Endothelial cell of hepatic sinusoid (primary cell): ENCODE results near the gene DIAPH3.

Experiments used
- in situ Hi-C: cut with HindIII; loops from 2 replicates; pipeline ENCODE4 v1.10.0; 2017; ENCODE audit warnings: low sequenced_read_pairs

Gene DIAPH3

DNA sequence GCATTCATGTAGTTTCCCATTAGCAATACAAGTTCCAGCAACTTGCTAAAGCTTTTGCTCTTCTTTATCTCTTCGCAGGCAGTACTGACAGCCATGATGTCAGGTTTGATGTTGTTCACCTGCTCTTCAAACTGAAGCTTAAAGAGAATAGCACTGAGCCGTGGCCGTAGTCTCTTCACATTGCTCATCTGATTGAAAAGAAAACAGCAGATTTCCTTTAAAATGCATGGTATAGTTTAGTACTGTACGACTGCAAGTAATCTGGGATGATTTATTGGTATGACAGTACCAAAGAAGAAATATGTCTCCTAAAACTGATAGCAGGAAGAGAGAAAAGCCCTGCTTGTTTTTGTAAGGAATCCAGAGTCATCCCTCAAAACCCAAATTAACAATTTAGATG is 284.4 kb downstream of the DIAPH3 start:
- in situ Hi-C loops, result no loop called here

DNA sequence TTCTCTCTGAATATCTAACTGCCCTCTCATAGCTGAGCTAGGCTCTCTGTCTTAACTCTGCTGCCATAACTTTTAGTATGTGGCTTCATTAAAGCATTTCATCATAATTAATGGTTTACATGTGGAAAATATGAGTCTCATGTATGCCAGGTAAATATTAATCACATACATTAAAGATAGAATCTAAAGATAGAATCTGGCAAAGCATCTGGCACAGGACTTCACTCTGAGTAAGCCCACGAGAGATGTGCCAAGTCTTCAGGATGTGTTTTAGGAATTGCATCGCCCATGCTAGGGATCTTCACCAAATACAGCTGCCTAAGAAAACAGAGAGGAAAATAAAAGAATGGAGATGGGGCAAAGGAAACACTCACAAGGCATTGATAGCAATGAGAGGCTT is 285.8 kb downstream of the DIAPH3 start:
- in situ Hi-C loops, result no loop called here

DNA sequence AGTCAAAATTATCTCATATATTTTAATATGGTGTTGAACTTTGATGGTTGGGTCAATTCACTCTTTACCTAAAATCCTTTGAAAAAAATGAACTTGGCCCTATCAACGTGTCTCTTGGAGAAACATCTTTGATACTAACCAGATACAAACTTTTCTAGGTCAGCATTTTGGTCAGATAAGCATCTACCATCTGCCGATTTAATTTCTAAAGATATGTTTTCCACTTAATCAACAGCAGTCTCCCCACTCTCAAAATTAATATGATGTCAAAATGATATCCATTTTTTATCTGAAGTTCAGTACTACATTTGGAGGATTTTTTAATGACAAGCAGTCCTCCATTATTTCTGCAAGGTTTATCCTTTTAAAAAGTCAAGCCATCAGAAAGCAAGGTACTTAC is 288.8 kb downstream of the DIAPH3 start:
- in situ Hi-C loops, result no loop called here

DNA sequence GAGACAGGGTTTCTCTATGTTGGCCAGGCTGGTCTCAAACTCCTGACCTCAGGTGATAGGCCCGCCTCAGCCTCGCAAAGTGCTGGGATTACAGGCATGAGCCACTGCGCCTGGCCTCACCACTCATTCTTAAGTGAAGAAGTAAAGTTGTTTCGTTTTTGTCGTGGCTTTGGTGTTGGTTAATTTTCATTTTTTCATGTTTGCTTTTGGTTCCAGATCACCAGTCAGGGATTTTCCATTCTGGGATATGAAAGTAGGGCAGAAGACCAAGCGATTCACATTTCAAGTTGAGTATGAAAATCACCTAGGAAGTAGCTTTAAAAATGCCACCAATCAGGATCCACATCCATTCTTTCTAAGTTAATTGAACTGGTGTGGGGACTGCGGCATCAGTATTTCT is 289.9 kb downstream of the DIAPH3 start:
- in situ Hi-C loops, result no loop called here

DNA sequence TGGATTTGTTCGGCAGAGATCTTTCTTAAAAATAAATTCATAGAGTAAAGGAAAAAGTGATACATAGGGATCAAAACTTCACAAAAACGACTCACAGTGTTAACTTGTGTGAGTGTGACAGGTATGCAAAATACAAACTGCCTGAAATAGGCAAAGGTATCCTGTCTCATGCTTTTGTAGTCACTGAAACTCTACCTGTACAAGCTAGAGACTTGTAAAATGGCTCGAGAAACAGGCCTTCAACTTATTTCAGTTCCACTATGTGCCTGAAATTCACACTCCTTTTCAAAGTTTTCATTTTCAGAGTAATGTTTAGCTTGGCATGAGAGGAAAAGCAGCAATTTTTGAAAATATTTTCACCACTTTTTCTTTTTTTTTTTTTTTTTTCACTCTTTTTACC is 290.4 kb downstream of the DIAPH3 start:
- in situ Hi-C loops, result no loop called here

DNA sequence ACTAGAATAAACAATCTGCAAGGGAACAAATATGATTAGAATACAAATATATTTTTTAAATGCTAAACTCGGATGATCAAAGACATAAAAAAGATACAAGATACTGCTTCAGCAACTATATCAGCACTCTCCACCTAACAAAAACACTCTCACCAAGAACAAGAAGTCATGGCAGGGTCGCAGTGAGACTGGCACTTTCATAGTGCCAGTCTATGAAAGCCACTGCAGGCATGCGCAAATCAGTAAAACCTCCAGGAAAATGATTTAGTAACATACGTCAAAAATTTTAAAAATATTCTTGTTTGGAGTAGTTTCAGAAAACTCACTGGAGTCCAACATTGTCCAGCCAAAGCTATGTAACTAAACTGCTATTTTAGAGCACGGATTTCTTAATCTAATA is 295.9 kb downstream of the DIAPH3 start:
- in situ Hi-C loops, result no loop called here

DNA sequence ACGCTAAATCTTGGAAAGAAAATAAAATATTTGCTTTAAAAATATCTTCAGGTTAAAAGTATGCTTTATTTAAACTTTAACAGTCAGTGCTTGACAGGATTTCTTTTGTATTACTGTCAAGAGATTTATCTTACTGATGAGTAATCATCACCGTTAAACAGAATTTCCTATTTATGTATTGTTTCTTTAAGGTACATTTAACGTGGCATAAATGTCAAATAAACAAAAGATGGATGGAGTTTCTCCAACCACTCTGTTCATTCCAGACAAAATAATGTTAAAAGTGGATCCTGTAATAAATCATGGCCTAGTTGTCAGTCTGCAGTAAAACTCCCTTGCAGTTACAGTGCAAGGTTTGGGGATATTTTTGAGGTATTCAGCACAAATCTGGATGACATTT is 298.3 kb downstream of the DIAPH3 start:
- in situ Hi-C loops, result no loop called here

DNA sequence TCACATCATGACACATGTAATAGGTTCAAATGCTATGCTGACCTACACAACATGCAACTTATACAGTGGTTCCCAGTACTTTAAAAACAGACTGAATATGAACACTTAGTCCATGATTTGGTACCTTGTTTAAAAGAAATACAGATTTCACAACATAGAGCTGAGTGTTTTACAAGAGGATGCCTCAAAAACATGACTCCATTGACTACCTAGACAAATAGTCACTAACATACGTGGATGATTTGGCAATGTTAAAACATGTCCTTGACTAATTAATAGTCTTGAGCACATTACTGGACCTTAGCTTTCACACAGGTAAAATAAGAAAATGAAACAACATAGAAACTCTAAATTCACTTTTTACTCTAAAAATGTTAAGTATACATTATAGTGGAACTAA is 300.1 kb downstream of the DIAPH3 start:
- in situ Hi-C loops, result no loop called here

DNA sequence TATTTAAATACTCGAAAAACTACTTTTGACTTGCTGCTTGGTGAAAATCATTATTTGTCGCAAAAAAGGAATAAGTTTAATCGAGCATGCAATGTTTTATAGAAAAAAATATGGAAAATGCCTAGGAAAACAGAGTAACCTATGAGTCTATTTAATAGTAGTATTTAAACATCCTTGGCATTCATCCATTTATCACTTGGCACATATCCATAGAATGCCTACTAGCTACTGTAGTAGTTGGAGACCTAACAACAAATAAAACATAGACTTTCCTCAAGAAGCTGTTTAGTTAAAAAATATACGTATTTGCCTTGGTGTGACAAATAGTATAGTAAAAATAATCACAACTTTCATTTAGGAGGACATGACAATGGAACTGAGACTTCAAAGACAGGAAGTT is 302.1 kb downstream of the DIAPH3 start:
- in situ Hi-C loops, result no loop called here

DNA sequence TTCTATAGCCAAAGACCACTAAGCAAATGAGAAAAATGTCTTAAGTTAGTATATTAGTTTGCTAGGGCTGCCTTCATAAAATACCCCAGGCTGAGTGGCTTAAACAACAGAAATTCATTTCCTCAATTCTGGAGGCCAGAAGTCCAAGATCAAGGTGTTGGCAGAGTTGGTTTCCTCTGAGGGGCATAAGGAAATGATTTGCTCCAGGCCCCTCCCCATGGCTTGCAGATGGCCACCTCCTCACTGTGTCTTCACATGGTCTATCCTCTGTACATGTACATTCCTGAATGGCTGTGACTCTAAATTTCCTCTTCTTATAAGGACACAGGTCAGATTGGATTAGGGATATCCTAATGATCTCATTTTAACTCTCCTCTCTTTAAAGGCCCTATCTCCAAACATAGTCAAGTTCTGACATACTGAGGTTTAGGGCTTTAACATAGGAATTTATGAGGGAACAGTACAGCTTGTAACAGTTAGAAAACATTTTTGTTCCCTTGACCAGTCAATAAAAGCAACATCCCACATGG is 307.4 kb downstream of the DIAPH3 start:
- in situ Hi-C loops, result no loop called here

DNA sequence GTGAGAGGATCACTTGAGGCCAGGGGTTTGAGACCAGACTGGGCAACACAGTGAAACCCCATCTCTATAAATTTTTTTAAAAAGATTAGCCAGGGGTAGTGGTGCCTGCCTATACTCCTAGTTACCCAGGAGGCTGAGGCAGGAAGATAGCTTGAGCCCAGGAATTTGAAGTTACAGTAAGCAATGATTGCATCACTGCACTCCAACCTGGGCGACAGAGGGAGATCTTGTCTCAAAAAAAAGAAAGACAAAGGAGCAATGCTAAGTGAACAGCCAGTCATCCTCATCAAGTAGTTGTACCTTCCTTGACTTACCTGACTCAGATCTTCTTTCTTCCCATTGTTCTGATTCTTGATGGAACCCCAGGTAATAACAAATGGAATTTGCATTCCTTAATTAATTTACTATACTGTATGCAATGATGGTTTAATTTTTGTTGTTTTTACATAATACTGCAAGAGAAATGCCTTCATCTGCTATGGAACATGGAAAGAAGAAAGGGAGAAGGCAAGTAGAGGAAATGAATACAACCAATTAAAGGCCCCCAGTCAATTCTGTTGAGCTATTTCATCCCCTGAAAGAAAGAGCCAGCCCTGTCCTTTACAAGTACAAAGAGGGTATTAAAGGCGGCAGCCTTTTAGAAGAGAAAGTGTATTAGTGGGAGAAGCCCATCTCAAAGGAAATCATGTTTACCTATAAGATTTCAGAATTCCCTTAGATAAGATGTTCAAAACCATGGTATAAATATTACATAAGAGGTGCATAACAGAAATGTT is 316.7 kb downstream of the DIAPH3 start:
- in situ Hi-C loops, result no loop called here

DNA sequence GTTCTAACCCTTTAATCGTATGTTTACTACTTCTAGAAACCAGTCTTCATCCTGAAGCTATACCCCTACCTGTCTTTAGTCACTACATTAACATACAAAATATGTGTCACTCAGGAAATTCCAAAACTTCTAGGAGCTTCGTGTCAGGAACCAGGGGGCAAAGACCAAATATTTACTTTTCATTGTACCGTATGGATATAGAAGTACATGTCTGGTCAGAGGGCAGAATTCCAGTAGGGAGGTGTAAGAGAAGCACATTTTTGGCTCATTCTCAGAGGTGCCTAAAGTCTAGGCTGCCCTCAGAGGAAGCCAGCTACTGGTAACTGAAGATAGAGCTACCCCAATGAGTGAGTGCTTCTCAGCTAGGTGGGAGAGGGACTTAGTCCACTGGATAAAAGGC is 320.7 kb downstream of the DIAPH3 start:
- in situ Hi-C loops, result no loop called here

DNA sequence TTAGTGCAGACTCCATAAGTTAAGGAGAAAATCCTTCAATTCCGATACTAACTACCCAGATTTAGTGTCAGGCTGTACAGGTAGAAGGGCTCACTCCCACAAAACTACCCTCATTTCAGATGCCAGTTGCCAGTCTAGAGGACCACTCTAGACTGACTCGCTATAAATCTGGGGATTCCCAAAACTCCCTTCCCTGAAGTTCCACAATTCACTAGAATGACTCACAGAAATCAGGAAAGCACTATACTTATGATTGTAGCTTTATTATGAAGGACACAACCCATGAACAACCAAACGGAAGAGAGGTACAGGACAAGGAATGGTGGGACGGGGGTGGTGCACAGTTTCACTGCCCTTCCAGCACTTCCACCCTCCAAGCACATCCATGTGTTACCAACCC is 321.2 kb downstream of the DIAPH3 start:
- in situ Hi-C loops, result no loop called here

DNA sequence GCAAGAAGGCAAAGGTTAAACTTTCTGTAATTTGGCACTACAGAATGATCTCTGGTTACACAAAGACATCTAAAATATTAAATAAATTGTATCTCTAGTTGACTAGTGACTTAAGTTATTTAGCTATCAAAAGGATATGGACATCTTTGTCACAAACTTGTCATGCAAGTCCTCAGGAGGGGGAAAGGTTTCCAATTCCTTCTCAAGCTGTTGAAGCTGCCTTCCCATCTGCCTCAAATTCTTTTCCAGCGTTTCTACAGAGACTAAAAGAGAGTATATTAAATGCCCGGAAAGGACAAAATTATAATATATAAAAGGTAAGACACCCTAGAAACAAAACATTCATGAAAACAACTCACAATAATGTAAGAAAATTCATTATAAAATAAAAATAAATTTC is 324.5 kb downstream of the DIAPH3 start:
- in situ Hi-C loops, result no loop called here

DNA sequence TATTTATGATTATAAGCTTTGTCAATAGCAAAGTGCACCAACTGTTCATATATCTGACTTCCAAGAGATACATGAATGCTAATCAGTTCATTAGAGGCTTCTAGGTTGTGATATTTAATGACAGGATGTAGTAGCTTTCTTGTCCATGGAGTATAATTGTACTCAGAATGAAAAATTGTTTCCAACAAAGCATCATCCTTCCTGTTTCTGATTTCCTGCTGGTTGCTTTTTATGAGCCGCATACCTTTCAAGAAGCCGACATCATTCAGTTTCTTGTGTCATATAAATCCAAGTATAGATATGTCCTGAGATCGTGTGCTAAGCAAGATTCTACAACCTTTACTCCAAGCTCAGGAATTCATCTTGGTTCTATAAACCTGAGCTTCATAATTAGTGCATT is 326.6 kb downstream of the DIAPH3 start:
- in situ Hi-C loops, result no loop called here

DNA sequence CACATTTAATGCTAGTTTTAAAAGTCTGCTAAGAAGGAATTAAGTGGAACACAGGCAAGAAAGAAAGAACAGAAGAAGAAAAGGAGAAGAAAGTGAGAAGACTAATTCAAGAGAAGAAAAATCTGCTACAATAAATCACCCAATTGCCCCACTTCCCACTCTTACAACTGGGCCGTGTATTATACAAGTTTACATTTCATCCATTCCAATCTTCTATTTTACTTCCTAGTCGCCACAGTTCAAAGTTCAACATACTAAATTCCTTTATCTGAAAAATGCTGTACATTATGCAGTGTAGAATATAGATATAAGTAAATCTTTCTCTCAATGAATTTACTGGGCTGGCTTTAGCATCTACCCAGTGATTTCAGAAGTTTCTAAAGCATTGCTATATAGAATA is 328.2 kb downstream of the DIAPH3 start:
- in situ Hi-C loops, result no loop called here

DNA sequence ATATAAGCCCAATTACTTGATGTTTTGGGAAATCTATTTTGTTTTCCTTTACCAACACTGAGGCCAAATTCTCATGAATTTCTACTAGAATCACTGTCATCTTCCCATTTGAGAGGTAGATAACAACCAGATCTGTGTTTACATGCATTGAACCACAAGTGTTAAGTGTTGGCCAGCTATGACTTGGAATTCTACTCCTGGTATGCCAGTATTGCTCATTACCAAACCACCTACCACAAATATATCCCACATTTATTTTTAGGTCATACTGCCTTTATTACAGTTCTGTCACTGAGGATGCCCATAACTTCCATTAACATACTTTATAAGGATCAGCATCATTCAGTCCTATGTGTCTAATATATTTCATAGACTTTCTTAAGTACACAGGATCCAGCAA is 328.9 kb downstream of the DIAPH3 start:
- in situ Hi-C loops, result no loop called here

DNA sequence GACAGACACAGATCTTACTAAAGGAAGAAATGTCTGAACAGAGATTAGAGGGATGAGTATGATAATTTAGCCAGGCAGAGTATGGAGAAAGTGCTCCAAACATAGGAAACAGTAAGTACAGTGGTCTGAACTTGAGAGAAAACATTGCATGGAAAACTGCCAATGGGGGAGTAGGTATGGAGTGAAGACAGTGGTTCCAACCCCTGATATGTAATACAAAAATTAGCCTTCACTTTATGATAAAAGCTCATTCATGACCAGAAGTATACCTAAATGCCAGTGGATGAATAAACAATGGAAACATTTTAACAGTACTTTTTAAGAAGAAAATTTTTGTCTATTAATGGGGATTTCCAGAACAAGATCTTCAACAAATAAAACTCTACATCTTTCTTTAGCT is 334.0 kb downstream of the DIAPH3 start:
- in situ Hi-C loops, result no loop called here

DNA sequence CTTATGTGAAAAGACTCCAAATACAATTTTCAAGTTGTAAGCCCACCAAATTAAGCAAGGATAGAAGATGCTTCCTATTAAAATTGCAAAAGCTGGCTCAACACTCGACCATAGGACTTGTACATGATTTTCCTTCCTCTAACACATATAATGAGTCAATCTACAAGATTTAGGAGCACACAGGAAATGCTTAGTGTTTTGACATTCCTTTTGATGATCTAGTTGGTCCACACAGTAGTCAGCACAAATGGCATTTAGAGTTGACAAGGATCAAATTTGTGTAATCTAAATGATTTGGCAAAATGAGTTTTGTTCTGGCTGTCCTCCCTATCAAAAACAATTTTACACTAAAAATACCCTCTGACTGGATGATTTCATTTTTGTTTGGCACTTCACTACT is 340.2 kb downstream of the DIAPH3 start:
- in situ Hi-C loops, result no loop called here

DNA sequence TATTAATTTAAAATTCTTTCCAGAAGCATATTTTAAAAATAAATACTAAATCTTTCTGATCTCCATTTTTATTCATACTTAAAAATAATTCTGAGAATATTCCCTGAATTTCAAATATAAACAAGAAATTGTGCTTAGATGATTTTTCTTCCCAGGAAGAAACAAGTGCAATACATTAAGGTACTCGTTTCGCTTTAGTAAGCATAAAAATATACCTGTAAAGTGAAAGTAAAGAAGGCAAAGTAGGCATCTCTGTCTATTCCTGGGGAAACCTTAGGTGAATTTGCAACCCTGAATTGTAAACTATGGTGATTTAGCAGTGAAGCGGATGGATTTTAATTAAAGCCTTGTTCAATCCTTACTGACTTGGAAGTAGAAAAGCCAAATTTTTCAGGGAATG is 354.2 kb downstream of the DIAPH3 start:
- in situ Hi-C loops, result no loop called here

DNA sequence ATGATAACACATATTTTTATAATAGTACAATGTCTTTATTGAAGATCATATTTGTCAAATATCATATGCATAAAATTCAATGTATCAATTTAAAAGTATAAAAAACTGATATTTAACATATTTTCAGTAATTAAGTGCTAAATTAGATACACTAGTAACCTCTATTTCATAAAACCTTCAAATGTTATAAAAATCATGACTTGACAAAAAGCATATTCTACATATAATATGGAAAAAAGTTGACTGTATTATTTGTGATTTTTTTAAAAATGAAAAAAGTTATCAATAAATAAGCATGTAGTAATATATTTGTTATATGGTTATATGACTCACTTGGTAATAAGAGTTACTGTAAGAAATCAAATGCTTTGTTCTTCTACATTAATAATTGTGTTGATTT is 356.9 kb downstream of the DIAPH3 start:
- in situ Hi-C loops, result no loop called here

DNA sequence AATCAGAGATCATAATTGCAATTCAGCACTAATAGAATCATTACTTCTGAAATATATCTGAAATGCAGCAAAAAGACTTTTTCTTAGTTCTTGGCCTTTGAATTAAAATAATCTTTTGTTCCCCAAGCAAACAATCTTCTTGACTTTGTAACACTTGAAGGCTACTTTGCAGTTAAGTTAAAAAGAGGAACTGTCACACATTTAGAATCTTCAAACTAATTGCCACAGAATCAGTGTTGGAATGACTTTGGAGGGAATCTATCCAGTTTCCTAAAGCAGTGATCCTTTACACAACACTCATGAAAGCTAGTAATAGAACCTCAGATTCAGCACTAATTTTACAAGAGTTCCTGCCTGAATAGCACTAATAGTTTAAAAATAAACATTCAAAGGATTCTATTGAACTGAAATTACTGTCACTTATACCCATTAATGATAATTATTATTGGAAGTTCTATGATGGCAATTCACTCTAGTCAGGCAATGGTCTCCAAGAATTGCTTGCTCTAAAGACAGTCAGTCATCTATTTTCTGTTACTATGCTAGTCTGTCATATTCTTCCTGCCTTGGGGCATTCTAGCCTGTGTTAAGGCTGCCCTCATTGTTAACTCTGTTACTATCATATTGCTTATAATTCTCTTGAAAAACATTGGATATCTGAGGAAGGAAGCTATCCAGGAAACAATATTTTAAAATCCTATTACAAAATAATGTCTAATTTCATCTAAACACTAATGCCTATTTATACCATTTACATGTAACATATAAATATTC is 362.4 kb downstream of the DIAPH3 start:
- in situ Hi-C loops, result no loop called here
